Muscle of back (tissue), 11 donors: ENCODE results near the gene CNTNAP3B. TPM values are rescaled to one million over a fixed set of nuclear protein-coding genes. Genes with fewer than 3 reads are reported as not detected.
"Not testable (repeated sequence)": the region's sequence is repeated elsewhere in the genome, so short reads cannot be mapped to it uniquely, and the experiment has no call there.

Source experiments
- DNase-seq, 3 donors: peaks; one replicate each; pipeline versions ENCODE4 v3.0.0 to v3.0.0-alpha.2; 2013
- polyA plus RNA-seq, 10 donors: library from polyadenylated mRNA; unstranded; fragments of 120-200 nt; gene quantifications; one replicate each; pipeline ENCODE4 v1.2.1, GENCODE V29; 2013; ENCODE audit not compliant: insufficient read length in 10 of 10

CNTNAP3B gene
- polyA plus RNA-seq, 10 donors = 4.1 to 13.0 (median 6.4) TPM

DNA sequence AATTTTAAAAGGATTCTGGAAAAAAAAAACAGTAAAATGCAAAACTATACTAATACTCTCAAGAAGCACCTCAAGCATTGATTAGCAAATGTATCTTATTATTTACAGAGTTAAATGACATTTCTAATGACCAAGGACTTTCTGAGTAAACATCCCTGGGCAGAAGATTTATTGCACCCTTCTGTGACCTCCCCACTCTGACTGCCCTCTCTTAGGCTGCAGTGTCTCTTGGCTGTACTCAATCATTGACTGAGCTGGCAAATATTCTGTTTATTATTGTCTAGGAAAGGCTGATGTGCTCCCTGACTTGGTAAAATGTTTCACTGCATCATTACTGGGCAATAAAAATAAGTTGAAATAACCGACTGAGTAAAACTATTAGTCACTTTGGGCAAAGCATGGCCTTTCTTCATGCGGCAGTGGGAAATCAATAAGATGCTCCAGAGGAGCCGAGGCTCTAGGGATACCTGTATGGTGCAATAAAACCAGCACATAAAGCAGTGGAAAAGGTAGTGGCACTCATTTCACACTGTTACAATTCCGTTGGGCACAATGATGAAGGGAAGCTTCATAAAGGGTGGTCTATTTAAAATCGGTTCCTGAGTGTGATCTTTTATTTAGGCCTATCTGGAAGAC lies 151.1 kb downstream of the CNTNAP3B start:
- not testable (repeated sequence) for DNase-seq

DNA sequence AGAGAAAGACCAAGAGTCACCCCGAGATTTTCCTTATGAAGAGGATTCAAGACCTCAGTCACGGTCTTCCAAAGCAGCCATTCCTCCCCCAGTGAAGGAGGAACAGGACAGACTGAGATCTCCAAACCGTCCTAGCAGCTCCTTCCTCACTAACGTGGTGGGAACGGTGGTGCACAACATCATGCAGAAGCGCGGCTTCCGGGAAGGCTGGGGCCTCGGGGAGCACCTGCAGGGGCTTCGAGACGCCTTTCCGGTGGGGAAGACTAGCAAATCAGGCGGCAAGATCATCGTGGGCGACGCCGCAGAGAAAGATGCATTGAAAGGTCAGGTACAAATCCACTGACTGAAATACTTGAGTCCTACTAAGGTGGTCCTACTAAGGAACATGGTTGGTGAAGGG lies 154.3 kb downstream of the CNTNAP3B start:
- DNase-seq = not testable (repeated sequence)

DNA sequence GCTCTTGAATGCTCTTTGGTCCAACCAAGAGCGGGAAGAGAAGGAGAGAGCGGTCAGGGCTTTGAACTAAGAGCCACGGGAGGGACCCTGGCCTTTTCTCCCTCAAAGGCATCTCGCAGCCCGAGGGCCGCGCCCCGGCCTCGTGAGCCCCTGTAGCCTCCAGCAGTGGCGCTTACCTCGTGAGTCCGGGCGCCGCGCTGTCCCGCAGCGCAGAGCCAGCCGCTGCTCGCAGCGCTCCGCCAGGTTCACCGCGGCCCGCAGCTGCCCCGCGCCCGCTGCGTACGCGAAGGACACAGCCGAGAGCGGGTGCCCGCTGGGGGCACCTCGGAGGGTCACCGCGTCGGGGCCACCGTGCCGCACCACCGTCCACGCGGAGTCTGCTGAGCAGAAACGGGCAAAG lies 176.2 kb downstream of the CNTNAP3B start:
- DNase-seq = not testable (repeated sequence)

DNA sequence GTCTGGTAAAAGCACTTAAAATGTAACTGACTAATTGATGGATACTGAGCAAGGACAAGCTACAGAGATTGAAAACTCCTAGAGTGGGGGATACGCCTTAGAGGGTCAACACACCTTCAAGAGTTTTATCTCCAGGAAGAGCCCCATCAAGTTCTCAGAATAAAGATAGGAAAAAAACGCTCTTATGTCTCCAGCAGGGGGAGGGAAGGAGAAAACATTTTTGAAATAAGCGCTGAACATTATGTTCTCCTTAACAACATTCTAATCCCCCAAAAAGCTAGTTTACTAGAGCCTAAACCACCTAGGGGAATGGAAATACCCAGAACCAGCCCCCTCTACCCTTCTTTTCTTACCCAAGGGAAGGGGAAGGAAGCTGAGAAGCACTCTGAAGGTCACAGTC lies 187.5 kb downstream of the CNTNAP3B start:
- not testable (repeated sequence) for DNase-seq

DNA sequence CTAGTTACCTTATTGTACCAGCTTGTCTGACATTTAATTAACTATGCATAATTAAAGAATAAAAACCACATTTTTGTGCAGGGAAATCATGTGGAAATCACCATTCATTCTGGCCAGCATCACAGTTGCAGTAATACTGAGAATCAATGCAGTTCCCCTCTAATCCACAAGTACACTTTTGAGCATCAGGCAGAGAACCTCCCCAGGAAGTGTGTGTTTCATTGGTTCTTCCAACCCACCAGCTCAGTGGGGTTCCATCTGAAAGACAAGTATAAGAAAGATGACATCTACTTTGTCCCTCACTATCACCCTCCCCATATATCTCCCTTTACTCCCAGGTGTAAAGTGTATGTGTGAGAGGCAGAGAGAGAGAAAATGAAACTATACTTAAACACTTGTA lies 191.1 kb downstream of the CNTNAP3B start:
- DNase-seq = not testable (repeated sequence)

DNA sequence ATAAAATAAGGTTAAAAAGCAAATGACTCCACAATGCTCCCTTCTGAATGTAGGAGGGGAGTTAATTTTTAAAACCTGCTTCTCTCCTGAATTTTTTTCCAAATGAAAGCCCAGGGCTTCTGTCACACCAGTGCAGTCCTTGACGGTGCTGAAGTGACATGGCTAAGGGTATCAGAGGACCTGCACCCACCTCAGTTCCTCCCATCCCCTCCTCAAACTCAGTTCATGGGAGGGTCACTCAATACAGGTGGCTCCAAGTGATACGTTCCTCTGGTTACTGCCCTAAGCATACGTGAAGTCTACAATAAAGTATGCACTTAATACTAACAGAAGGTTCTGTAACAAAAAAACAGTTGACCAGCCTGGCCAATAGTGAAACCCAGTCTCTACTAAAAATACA lies 193.5 kb downstream of the CNTNAP3B start:
- not testable (repeated sequence) for DNase-seq

DNA sequence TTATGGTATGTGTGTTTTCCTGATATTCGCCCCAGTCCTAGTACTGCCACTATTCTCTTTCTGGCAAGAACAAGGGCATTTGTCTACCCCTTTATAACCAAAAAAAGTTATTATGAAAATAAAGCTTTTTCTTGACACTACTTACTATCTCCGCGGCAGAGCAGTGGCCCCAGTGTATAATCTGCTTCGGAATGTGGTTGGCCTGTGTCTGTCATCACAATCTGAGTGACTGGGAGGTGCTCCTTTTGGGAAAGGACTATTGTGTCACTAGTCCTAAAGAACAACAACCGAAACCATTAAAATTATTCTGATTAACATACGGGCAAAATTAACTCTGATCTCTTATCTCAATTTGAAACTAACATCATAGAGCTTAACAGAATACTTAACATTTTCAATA lies 200.1 kb downstream of the CNTNAP3B start:
- not testable (repeated sequence) for DNase-seq

DNA sequence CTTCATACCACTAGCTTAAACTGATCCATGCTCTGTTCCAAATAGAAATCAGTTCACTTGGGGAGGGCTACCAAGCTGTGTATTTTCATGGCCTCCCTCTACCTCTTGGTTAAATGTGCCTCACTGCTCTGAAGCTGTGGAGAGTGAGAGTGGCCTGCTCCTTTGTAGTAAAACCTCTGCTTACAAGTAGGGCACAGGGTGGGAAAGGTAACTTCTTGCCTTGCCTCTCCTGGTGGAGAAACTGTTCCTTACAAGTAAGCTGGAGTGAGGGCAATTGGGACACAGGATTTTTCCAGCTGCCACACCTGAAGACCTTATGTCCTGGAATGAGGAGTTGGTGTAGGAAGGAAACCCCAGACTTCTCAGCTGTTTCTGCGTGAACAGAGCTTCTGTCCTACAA lies 211.9 kb downstream of the CNTNAP3B start:
- DNase-seq = not testable (repeated sequence)

DNA sequence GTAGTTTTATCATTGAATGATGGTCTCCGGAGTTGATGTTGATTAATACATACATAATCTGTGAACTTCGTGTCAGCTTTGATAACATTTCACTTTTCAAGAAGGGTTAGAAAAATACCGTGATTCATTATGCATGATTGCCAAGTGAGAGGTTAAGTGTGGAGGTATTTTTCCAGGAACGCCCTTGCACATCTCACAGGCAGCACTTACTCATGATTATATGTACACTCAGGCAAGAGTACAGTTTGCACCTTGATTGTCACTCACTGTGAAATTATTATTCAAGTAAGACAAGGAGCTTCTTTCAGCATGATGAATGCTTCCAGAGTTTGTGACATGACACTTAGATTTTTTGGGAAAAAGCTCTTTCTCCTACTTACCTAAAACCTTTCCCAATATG lies 223.7 kb downstream of the CNTNAP3B start:
- DNase-seq = not testable (repeated sequence)

DNA sequence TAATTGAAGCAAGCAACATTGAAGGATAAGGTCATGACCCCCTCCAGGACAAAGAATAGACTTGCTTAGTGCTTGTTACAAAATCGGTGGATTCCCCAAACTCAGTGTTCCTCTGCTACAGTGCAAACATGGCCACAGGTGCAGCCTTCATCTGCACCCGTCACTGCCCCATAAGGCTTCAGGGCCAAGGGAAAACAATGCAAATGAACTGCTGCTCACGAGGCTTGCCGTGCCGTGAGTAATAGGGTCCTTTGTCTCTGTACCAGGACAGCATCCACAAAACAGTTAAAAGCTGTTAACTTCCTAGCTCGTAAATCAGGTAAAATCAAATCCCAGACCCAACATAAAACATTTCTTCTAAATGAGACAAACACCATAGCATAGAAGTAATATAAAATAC lies 226.5 kb downstream of the CNTNAP3B start:
- DNase-seq = not testable (repeated sequence)

DNA sequence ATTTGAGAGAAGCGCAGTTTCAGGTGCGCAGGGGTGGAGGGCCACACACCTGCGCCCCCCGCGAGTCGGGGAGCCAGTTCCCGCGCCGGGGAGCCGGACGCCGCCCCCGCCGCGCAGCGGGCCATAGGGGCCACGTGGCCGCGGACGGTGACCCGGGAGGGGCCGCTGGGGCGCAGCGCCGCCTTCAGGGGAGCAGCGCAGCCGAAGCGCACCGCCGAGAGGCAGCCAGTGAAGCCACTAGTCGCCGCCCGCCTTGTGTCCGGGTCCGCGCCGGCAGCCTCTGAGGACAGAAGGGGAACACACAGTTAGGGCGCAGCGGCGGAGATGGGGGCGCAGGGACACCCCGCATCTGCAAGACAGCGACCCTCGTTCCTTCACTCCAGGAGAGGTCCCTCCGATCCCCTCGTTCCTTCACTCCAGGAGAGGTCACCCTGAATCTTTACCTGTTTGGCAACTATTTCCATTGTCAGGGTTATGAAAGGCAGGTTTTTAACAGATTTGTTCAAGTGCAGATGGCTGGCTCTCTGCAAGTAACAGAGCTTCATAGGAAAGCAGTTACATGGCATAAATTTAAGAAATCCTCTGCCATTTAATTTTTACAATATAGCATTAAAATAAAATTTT lies 230.4 kb downstream of the CNTNAP3B start:
- DNase-seq = not testable (repeated sequence)

DNA sequence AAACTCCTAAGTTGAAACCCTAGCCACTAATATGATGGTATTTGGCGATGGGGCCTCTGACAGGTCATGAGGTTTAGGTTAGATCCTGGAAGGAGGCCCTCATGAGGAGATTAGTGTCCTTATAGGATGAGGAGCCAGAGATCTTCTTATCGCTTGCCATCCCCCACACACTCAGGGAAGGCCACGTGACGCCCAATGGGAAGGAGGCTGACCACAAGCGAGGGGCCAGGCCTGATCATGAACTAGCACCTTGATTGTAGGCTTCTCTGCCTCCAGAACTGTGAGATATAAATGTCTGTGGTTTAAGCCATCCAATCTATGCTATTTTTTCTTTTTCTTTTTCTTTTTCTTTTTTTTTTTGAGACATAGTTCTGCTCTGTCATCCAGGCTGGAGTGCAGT lies 254.7 kb downstream of the CNTNAP3B start:
- DNase-seq = not testable (repeated sequence)

DNA sequence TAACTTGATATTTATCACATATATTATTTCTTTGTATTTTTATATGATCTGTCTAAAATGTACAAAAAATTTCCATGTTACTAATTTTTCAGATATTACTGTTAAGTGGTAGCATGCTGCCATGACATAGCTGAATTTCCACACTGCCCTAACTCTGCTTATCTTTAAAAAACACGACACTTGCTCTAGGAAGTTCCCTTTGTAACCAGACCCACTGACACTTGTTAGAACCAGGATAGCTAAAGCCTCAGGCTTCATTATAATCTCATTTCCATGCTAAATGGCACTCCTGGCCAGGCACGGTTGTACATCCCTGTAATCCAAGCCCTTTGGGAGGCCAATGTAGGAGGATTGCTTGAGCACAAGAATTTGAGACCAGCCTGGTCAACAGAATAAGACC lies 273.8 kb downstream of the CNTNAP3B start:
- not testable (repeated sequence) for DNase-seq

DNA sequence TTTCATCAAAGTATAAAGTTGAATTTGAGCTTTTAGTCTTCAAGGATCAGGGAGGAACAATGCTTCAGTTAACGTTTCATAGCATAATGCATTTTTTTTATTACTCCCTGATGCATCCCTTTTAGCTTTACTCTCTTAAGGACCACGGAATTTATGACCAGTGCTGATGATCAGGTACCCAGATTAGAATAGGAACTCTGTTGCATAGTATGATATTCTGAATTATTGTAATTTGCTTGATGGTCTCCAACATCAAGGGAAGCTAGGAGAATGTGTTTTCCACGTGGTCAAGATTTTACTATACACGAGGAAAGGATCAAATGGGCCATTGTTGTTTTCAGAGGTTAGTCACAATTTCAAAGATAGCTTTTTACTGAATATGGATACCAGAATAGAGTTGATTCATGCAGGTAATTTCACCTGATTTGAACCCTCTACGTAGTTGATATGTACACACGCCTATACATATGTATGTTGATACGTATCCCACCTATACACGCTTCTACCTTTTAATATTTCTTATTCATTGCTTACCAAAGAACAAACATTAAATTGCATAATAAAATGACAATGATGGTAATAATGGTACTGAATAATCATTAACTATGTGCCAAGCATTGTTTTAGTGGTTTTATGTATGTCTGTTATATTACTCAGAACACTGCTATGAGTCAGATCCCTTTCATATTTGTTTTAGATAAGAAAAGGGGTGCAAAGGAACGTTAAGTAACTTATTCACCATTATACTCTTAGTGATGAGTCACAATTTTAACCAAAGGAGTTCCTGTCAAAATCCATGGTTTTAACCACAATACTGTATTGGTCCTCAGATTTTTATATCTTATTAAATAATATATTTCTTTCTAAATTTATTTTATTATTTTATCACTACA lies 277.1 kb downstream of the CNTNAP3B start:
- DNase-seq = not testable (repeated sequence)

DNA sequence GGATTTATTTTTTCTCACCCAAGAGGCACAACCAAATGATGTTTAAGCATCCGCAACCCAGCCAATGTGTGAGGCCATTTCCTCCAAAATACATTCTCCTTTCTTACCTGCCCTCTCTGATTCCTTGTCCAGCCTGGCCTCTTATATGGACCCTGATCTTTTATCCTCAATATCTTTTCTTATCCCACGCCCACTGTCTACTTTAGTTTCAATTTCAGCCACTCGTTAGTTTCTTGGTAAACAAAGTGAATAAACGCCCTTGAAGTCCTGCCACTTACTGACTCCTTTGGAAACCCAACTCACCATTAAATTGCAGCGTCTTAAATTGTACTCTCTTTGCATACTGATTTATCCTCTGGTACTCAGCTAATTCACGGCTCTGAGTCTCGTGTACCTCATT lies 281.4 kb downstream of the CNTNAP3B start:
- not testable (repeated sequence) for DNase-seq

Other genes with a start within 250 kb of the CNTNAP3B start
- gene SPATA31A6, start 54.2 kb upstream of the CNTNAP3B start, polyA plus RNA-seq = not detected